Calu3 (cell line): ENCODE results near the gene FBXO27. TPM values are rescaled to one million over a fixed set of nuclear protein-coding genes. Genes with fewer than 3 reads are reported as not detected.
"Not testable (repeated sequence)": the region's sequence is repeated elsewhere in the genome, so short reads cannot be mapped to it uniquely, and the experiment has no call there.

ENCODE experiments used
- BruUV-seq: library from RNA; stranded (reverse); fragments of 400-500 nt; replicated peaks from 2 replicates; lab custom pipeline; 2021; lab: Mats Ljungman, UMichigan
- CTCF ChIA-PET: fragments of 300-600 bp; sonication (Branson Sonifier 250); formaldehyde crosslinking; loops from one replicate; lab custom pipeline; 2022; ENCODE audit warnings: antibody characterized with exemption; lab: Charles Lee
- DNase-seq: peaks from one replicate; pipeline ENCODE4 v3.0.0; 2022
- H3K27ac Mint-ChIP-seq: one replicate; pipeline ENCODE4 v1.8.0; 2022; ENCODE audit warnings: mixed read lengths; ENCODE audit not compliant: unreplicated experiment
- H3K27me3 Mint-ChIP-seq: one replicate; pipeline ENCODE4 v1.8.0; 2022; ENCODE audit warnings: mixed read lengths; ENCODE audit not compliant: unreplicated experiment
- H3K36me3 Mint-ChIP-seq: one replicate; pipeline ENCODE4 v1.8.0; 2022; ENCODE audit warnings: mild to moderate bottlenecking, moderate library complexity, mixed read lengths; ENCODE audit not compliant: insufficient read depth, unreplicated experiment
- H3K4me1 Mint-ChIP-seq: one replicate; pipeline ENCODE4 v1.8.0; 2022; ENCODE audit warnings: mild to moderate bottlenecking, low read depth, mixed read lengths; ENCODE audit not compliant: unreplicated experiment
- H3K4me3 Mint-ChIP-seq: one replicate; pipeline ENCODE4 v1.8.0; 2022; ENCODE audit warnings: mild to moderate bottlenecking, low read depth, moderate library complexity, mixed read lengths; ENCODE audit not compliant: unreplicated experiment
- H3K9me3 Mint-ChIP-seq: one replicate; pipeline ENCODE4 v1.8.0; 2022; ENCODE audit warnings: low read depth, mixed read lengths; ENCODE audit not compliant: unreplicated experiment
- intact Hi-C: fragments of 100-400 bp; cut with micrococcal nuclease; formaldehyde crosslinking; loops from one replicate; pipeline ENCODE4 v1.10.0; 2022; ENCODE audit not compliant: unreplicated experiment
- total RNA-seq: library from RNA; stranded (reverse); gene quantifications from 2 replicates; pipeline ENCODE4 v1.2.3, GENCODE V29; 2022
- TF ChIP-seq, protein P1 (sequence below): fragments of 200-600 bp; IDR thresholded peaks from one replicate; pipeline ENCODE4 v1.8.0; 2022; ENCODE audit warnings: antibody characterized with exemption; ENCODE audit not compliant: unreplicated experiment

Gene FBXO27
- total RNA-seq, 1 experiment from 2014 or later = 14.6 TPM

DNA sequence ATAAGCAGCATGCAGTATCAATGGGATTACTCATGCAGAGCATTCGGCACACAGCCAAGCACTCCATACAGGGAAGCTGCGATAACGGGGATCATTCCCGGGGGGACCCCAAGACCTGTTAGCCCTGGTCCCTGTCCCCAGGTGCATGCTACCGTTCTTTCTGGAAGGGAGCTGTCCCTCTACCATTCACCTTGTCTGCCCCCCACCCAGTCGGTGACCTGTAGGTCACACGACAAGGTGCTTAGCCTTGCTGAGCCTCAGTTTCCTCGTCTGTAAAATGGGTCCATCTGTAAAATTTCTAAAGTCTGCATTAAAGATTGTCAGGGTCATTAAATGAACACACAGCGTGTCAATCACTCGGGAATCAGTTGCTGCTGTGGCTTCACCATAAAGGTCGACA, 45.0 kb upstream of the FBXO27 start:
- Mint-ChIP-seq H3K9me3 (no peaks in the 10 kb centered on the region), H3K4me1 (peaks cover 52% of the 10 kb centered on the region), H3K27ac (peak overlapping the region; percentile 19), H3K4me3 (no peak overlapping the region), H3K27me3 (no peaks in the 10 kb centered on the region), H3K36me3 (peaks cover 34% of the 10 kb centered on the region)
- CTCF ChIA-PET = interaction anchor here (0.5 to 0.7 kb wide), 2 partner anchors 31 to 85 kb away, joined by 4 to 6 read pairs; no protein-coding TSS in a partner anchor
- no peak for DNase-seq
- BruUV-seq = no TSS peak
- TF ChIP-seq, protein P1, sequence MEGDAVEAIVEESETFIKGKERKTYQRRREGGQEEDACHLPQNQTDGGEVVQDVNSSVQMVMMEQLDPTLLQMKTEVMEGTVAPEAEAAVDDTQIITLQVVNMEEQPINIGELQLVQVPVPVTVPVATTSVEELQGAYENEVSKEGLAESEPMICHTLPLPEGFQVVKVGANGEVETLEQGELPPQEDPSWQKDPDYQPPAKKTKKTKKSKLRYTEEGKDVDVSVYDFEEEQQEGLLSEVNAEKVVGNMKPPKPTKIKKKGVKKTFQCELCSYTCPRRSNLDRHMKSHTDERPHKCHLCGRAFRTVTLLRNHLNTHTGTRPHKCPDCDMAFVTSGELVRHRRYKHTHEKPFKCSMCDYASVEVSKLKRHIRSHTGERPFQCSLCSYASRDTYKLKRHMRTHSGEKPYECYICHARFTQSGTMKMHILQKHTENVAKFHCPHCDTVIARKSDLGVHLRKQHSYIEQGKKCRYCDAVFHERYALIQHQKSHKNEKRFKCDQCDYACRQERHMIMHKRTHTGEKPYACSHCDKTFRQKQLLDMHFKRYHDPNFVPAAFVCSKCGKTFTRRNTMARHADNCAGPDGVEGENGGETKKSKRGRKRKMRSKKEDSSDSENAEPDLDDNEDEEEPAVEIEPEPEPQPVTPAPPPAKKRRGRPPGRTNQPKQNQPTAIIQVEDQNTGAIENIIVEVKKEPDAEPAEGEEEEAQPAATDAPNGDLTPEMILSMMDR = no peak
- intact Hi-C loops = no loop called here

- CTCF ChIA-PET = no interaction called here
- Mint-ChIP-seq H3K4me3 (no peak overlapping the region), H3K27me3 (no peaks in the 10 kb centered on the region), H3K27ac (no peak overlapping the region), H3K36me3 (peaks cover 30% of the 10 kb centered on the region), H3K9me3 (no peaks in the 10 kb centered on the region), H3K4me1 (peaks cover 52% of the 10 kb centered on the region)
- TF ChIP-seq, protein P1 = no peak
- intact Hi-C loops = no loop called here
- no peak for DNase-seq
- no TSS peak for BruUV-seq
Measured at GRCh38 chr19:39074942-39075341, 42.6 kb upstream of the FBXO27 start.

- intact Hi-C loops = no loop called here
- TF ChIP-seq, protein P1 = no peak
- BruUV-seq = TSS peak; percentile 78
- peaks cover 30% of the 10 kb centered on the region for H3K36me3 Mint-ChIP-seq
- H3K9me3 Mint-ChIP-seq = no peaks in the 10 kb centered on the region
- H3K4me1 Mint-ChIP-seq = peaks cover 52% of the 10 kb centered on the region
- H3K4me3 Mint-ChIP-seq = peak overlapping the region; percentile 7
- DNase-seq = no peak
- CTCF ChIA-PET = interaction anchor here (0.6 to 1.0 kb wide), 8 partner anchors 11 to 562 kb away, joined by 3 to 12 read pairs (median 4); no protein-coding TSS in a partner anchor
- peak overlapping the region; percentile 85 for H3K27ac Mint-ChIP-seq
- no peaks in the 10 kb centered on the region for H3K27me3 Mint-ChIP-seq
Measured at GRCh38 chr19:39074205-39074692, 41.9 kb upstream of the FBXO27 start.

DNA sequence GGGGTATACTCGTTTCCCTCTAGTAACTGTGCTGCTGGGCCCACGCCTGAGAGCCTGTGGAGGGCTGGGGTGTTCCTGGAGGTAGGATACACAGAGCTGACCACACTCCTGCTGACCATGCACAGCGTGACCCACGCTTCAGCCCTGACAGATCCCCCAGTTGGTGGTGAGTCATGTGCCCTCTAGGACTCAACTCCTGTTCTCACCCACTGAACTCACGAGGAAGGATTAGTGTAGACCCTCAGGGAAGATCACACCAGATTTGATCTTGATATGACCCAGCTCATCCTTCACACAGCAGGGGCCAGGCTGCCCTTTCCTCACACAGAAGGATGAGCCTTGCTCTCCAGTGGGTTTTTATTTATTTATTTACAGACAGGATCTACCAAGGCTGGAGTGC, 38.5 kb upstream of the FBXO27 start:
- no peak overlapping the region for H3K4me3 Mint-ChIP-seq
- BruUV-seq = no TSS peak
- peak overlapping the region; percentile 25 for H3K27ac Mint-ChIP-seq
- H3K9me3 Mint-ChIP-seq = no peaks in the 10 kb centered on the region
- no peaks in the 10 kb centered on the region for H3K27me3 Mint-ChIP-seq
- intact Hi-C loops = no loop called here
- DNase-seq = no peak
- peaks cover 9% of the 10 kb centered on the region for H3K36me3 Mint-ChIP-seq
- TF ChIP-seq, protein P1 = no peak
- peaks cover 26% of the 10 kb centered on the region for H3K4me1 Mint-ChIP-seq
- CTCF ChIA-PET = interaction anchor here (0.6 to 0.8 kb wide), 2 partner anchors 9 to 13 kb away, joined by 3 to 6 read pairs; no protein-coding TSS in a partner anchor

GRCh38 chr19:39068259-39068658, 35.9 kb upstream of the FBXO27 start:
- DNase-seq, intact Hi-C loops, H3K36me3 Mint-ChIP-seq, H3K27ac Mint-ChIP-seq, BruUV-seq, H3K27me3 Mint-ChIP-seq, H3K4me1 Mint-ChIP-seq, H3K4me3 Mint-ChIP-seq, H3K9me3 Mint-ChIP-seq: not testable (repeated sequence)
- CTCF ChIA-PET = interaction anchor here (0.7 kb wide), 1 partner anchor 10 kb away, joined by 7 read pairs; no protein-coding TSS in a partner anchor
